ENCODE data around the gene SERPINA5.
"Not testable (repeated sequence)": the region's sequence is repeated elsewhere in the genome, so short reads cannot be mapped to it uniquely, and the experiment has no call there.

The SERPINA5 gene

DNA sequence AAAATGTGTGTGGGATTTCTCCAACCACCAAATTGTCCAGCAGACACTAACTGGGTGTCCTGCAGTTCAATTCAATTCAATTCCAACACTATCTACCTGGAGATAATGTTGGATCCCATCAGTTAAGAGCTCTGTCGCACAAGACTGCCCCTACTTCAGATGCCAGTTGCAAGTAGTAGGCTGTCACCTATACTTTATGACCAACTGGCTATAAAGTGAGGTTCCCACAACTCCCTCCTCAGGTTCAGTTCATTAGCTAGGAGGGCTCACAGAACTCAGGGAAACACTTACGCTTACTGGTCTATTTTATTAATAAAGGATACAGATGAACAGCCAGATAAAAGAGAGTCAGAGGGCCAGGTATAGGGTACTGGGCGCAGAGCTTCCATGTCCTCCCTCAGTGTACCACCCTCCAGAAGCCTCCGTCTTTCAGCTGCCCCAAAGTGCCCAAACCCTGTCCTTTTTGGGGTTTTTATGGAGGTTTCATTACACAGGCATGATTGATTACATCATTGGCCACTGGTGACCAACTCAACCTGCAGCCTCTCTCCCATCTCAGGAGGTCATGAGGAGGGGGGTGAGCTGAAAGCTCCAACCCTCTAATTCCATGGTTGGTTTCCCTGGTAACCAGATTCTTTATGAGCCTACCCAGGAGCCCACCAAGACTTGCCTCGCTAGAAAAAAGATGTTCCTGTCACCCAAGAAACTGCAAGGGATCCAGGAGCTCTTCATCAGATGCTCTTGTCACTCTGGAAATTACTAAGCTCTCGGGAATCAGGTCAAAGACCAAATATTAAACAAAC lies 7.5 kb upstream of the SERPINA5 start:
- H3K4me1 ChIP-seq (ENCODE audit: control insufficient read depth, low read depth, low read length): no peaks in the 10 kb centered on the region
- no peak for DNase-seq
- no peak overlapping the region for H3K56ac ChIP-seq (ENCODE audit: low read length)
- H3K36me3 ChIP-seq (ENCODE audit: control insufficient read depth, insufficient read depth, low read length): no peaks in the 10 kb centered on the region
- H3K79me1 ChIP-seq (ENCODE audit: low read length): no peaks in the 10 kb centered on the region
- no peak overlapping the region for H2BK5ac ChIP-seq (ENCODE audit: low read length)
- no peak overlapping the region for H2BK15ac ChIP-seq (replicated peaks; ENCODE audit: low read depth)
- H3K79me2 ChIP-seq (ENCODE audit: control insufficient read depth, insufficient read depth, low read length): no peaks in the 10 kb centered on the region
- H3K23ac ChIP-seq (ENCODE audit: low read length): no peak overlapping the region
- no CpG with 5 or more reads among the region's 6 CpGs for WGBS (ENCODE audit: extremely low coverage, insufficient coverage, low lambda C conversion rate)
- H2BK120ac ChIP-seq (ENCODE audit: low read depth, low read length): no peak overlapping the region
- no peak overlapping the region for H3K9ac ChIP-seq (ENCODE audit: low read length)
- no peak overlapping the region for H3K4me2 ChIP-seq (ENCODE audit: low read length)
- H3K27me3 ChIP-seq (ENCODE audit: insufficient read depth, low read length, poor library complexity): no peaks in the 10 kb centered on the region
- no peak overlapping the region for H3K4me3 ChIP-seq (ENCODE audit: low read length)
- H3K27ac ChIP-seq (ENCODE audit: low read depth, low read length): no peak overlapping the region
- no peak overlapping the region for H3K18ac ChIP-seq (ENCODE audit: low read length)
- no peak overlapping the region for H4K5ac ChIP-seq (ENCODE audit: low read length)
- H4K8ac ChIP-seq (ENCODE audit: low read depth, low read length): no peak overlapping the region
- no peak overlapping the region for H2AK5ac ChIP-seq (ENCODE audit: low read length)
- H3K4ac ChIP-seq (ENCODE audit: low read depth, low read length): no peak overlapping the region

DNA sequence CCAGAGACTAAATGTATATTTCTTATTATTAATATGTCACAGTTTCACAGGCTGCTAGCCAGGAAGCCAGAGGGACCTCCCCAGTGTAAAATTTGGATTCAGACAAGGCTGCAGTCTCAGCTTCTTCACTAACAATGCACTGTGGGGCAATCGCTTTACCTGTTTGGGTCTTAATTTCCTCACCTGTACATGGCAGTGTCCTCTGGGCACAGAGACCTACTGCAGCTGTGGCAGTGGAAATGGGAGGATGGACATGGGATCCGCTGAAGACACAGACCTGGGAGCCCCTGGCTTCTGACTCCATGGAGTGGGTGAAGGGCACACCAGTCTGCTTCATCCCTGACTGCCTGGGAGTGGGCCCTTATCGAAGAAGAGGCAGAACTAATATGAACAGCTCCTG lies 6.9 kb upstream of the SERPINA5 start:
- Histone ChIP-seq H4K8ac (ENCODE audit: low read depth, low read length) (no peak overlapping the region), H3K79me1 (ENCODE audit: low read length) (no peaks in the 10 kb centered on the region), H4K5ac (ENCODE audit: low read length) (no peak overlapping the region), H3K27ac (ENCODE audit: low read depth, low read length) (no peak overlapping the region), H2BK15ac (replicated peaks; ENCODE audit: low read depth) (no peak overlapping the region), H3K18ac (ENCODE audit: low read length) (no peak overlapping the region), H3K4me3 (ENCODE audit: low read length) (no peak overlapping the region), H3K79me2 (ENCODE audit: control insufficient read depth, insufficient read depth, low read length) (no peaks in the 10 kb centered on the region), H3K4me2 (ENCODE audit: low read length) (no peak overlapping the region), H2BK120ac (ENCODE audit: low read depth, low read length) (no peak overlapping the region), H3K56ac (ENCODE audit: low read length) (no peak overlapping the region), H2AK5ac (ENCODE audit: low read length) (no peak overlapping the region), H3K4ac (ENCODE audit: low read depth, low read length) (no peak overlapping the region), H3K27me3 (ENCODE audit: insufficient read depth, low read length, poor library complexity) (no peaks in the 10 kb centered on the region), H3K23ac (ENCODE audit: low read length) (no peak overlapping the region), H3K4me1 (ENCODE audit: control insufficient read depth, low read depth, low read length) (no peaks in the 10 kb centered on the region), H2BK5ac (ENCODE audit: low read length) (no peak overlapping the region), H3K36me3 (ENCODE audit: control insufficient read depth, insufficient read depth, low read length) (no peaks in the 10 kb centered on the region), H3K9ac (ENCODE audit: low read length) (no peak overlapping the region)
- no peak for DNase-seq
- no CpG with 5 or more reads among the region's 3 CpGs for WGBS (ENCODE audit: extremely low coverage, insufficient coverage, low lambda C conversion rate)

- H3K27me3 ChIP-seq (ENCODE audit: insufficient read depth, low read length, poor library complexity): no peaks in the 10 kb centered on the region
These were observed 5.3 kb upstream of the SERPINA5 start for GRCh38 chr14:94575730-94576585.

DNA sequence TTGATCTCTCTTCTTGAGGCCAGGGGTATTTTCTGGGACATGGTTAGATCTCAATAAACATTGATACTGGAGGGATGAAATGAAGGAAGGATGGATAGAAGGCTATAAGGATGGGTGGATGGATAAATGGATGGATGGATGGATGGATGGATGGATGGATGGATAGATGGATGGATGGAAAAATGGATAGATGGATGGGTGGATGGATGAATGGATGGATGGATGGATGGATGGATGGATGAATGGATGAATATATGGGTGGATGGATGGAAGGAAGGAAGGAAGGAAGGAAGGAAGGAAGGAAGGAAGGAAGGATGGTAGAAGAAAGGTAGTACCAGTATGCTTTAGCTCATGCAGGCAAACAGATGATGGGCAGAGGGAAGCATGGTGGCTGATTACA lies 3.8 kb upstream of the SERPINA5 start:
- H4K5ac ChIP-seq (ENCODE audit: low read length); H3K36me3 ChIP-seq (ENCODE audit: control insufficient read depth, insufficient read depth, low read length); H4K8ac ChIP-seq (ENCODE audit: low read depth, low read length); H2BK5ac ChIP-seq (ENCODE audit: low read length); H2AK5ac ChIP-seq (ENCODE audit: low read length); H3K4me2 ChIP-seq (ENCODE audit: low read length); H3K56ac ChIP-seq (ENCODE audit: low read length); H3K79me1 ChIP-seq (ENCODE audit: low read length); DNase-seq; H2BK120ac ChIP-seq (ENCODE audit: low read depth, low read length); H3K23ac ChIP-seq (ENCODE audit: low read length); H3K4ac ChIP-seq (ENCODE audit: low read depth, low read length); H3K4me1 ChIP-seq (ENCODE audit: control insufficient read depth, low read depth, low read length); H2BK15ac ChIP-seq (replicated peaks; ENCODE audit: low read depth); H3K27ac ChIP-seq (ENCODE audit: low read depth, low read length); H3K18ac ChIP-seq (ENCODE audit: low read length); H3K79me2 ChIP-seq (ENCODE audit: control insufficient read depth, insufficient read depth, low read length); H3K27me3 ChIP-seq (ENCODE audit: insufficient read depth, low read length, poor library complexity); H3K9ac ChIP-seq (ENCODE audit: low read length); H3K4me3 ChIP-seq (ENCODE audit: low read length): not testable (repeated sequence)

More at GRCh38 chr14:94575730-94576585, 5.3 kb upstream of the SERPINA5 start:
- Histone ChIP-seq H3K4ac (ENCODE audit: low read depth, low read length) (no peak overlapping the region), H2BK15ac (replicated peaks; ENCODE audit: low read depth) (no peak overlapping the region), H3K23ac (ENCODE audit: low read length) (no peak overlapping the region), H3K79me2 (ENCODE audit: control insufficient read depth, insufficient read depth, low read length) (no peaks in the 10 kb centered on the region), H2BK5ac (ENCODE audit: low read length) (no peak overlapping the region), H3K9ac (ENCODE audit: low read length) (no peak overlapping the region), H2AK5ac (ENCODE audit: low read length) (no peak overlapping the region), H4K8ac (ENCODE audit: low read depth, low read length) (no peak overlapping the region), H3K56ac (ENCODE audit: low read length) (no peak overlapping the region), H3K27ac (ENCODE audit: low read depth, low read length) (no peak overlapping the region), H4K5ac (ENCODE audit: low read length) (no peak overlapping the region), H3K36me3 (ENCODE audit: control insufficient read depth, insufficient read depth, low read length) (no peaks in the 10 kb centered on the region), H3K18ac (ENCODE audit: low read length) (no peak overlapping the region), H2BK120ac (ENCODE audit: low read depth, low read length) (no peak overlapping the region), H3K79me1 (ENCODE audit: low read length) (no peaks in the 10 kb centered on the region), H3K4me1 (ENCODE audit: control insufficient read depth, low read depth, low read length) (no peaks in the 10 kb centered on the region), H3K4me2 (ENCODE audit: low read length) (no peak overlapping the region), H3K4me3 (ENCODE audit: low read length) (no peak overlapping the region)
- WGBS (ENCODE audit: extremely low coverage, insufficient coverage, low lambda C conversion rate): no CpG with 5 or more reads among the region's 5 CpGs
- DNase-seq: no peak

- Histone ChIP-seq H2BK120ac (ENCODE audit: low read depth, low read length) (no peak overlapping the region), H4K5ac (ENCODE audit: low read length) (no peak overlapping the region), H3K4ac (ENCODE audit: low read depth, low read length) (no peak overlapping the region), H3K79me2 (ENCODE audit: control insufficient read depth, insufficient read depth, low read length) (no peaks in the 10 kb centered on the region), H3K4me1 (ENCODE audit: control insufficient read depth, low read depth, low read length) (no peaks in the 10 kb centered on the region), H3K56ac (ENCODE audit: low read length) (no peak overlapping the region), H3K9ac (ENCODE audit: low read length) (no peak overlapping the region), H3K4me3 (ENCODE audit: low read length) (no peak overlapping the region), H3K27me3 (ENCODE audit: insufficient read depth, low read length, poor library complexity) (no peaks in the 10 kb centered on the region), H3K27ac (ENCODE audit: low read depth, low read length) (no peak overlapping the region), H3K36me3 (ENCODE audit: control insufficient read depth, insufficient read depth, low read length) (no peaks in the 10 kb centered on the region), H3K18ac (ENCODE audit: low read length) (no peak overlapping the region), H4K8ac (ENCODE audit: low read depth, low read length) (no peak overlapping the region), H3K23ac (ENCODE audit: low read length) (no peak overlapping the region), H3K79me1 (ENCODE audit: low read length) (no peaks in the 10 kb centered on the region), H3K4me2 (ENCODE audit: low read length) (no peak overlapping the region), H2BK5ac (ENCODE audit: low read length) (no peak overlapping the region), H2BK15ac (replicated peaks; ENCODE audit: low read depth) (no peak overlapping the region), H2AK5ac (ENCODE audit: low read length) (no peak overlapping the region)
- no CpG with 5 or more reads among the region's 6 CpGs for WGBS (ENCODE audit: extremely low coverage, insufficient coverage, low lambda C conversion rate)
- DNase-seq: no peak
These were observed 2.5 kb upstream of the SERPINA5 start for GRCh38 chr14:94578712-94579111.

All from mesendoderm (in vitro differentiated cells).